MCF 10A (cell line): ENCODE measurements around the gene MPC2. TPM values are rescaled to one million over a fixed set of nuclear protein-coding genes. Genes with fewer than 3 reads are reported as not detected.

Experiments
- BruUV-seq: library from RNA; stranded (reverse); fragments of 400-500 nt; replicated peaks from 2 replicates; lab custom pipeline; 2021; lab: Mats Ljungman, UMichigan
- CTCF ChIA-PET: fragments of 300-600 bp; sonication (Branson Sonifier 250); formaldehyde crosslinking; extraction: SDS; loops from one replicate; lab custom pipeline; 2021; ENCODE audit warnings: antibody characterized with exemption, inconsistent platforms; lab: Yijun Ruan, JAX
- POLR2A ChIA-PET: fragments of 300-600, 350-650 bp; sonication (Branson Sonifier 250); formaldehyde crosslinking; extraction: SDS; loops from one replicate; lab custom pipeline; 2020; ENCODE audit warnings: antibody characterized with exemption, inconsistent platforms; lab: Yijun Ruan, JAX
- DNase-seq: peaks from one replicate; pipeline ENCODE4 v3.0.0-alpha.2; 2018; ENCODE audit not compliant: unreplicated experiment
- H3K27ac Mint-ChIP-seq: one replicate; pipeline ENCODE4 v1.8.0; 2022; ENCODE audit warnings: mild to moderate bottlenecking, low read depth, mixed read lengths; ENCODE audit not compliant: unreplicated experiment
- H3K27me3 Mint-ChIP-seq: one replicate; pipeline ENCODE4 v1.8.0; 2022; ENCODE audit warnings: mixed read lengths; ENCODE audit not compliant: insufficient read depth, unreplicated experiment
- H3K36me3 Mint-ChIP-seq: one replicate; pipeline ENCODE4 v1.8.0; 2022; ENCODE audit warnings: mild to moderate bottlenecking, moderate library complexity, mixed read lengths; ENCODE audit not compliant: insufficient read depth, unreplicated experiment
- H3K4me1 Mint-ChIP-seq: one replicate; pipeline ENCODE4 v1.8.0; 2022; ENCODE audit warnings: mixed read lengths; ENCODE audit not compliant: insufficient read depth, unreplicated experiment
- H3K4me3 Mint-ChIP-seq: one replicate; pipeline ENCODE4 v1.8.0; 2022; ENCODE audit warnings: mild to moderate bottlenecking, moderate library complexity, mixed read lengths; ENCODE audit not compliant: unreplicated experiment
- H3K9me3 Mint-ChIP-seq: one replicate; pipeline ENCODE4 v1.8.0; 2022; ENCODE audit warnings: mixed read lengths; ENCODE audit not compliant: unreplicated experiment
- intact Hi-C: fragments of 100-400 bp; cut with micrococcal nuclease; formaldehyde crosslinking; loops from 2 replicates; pipeline ENCODE4 v1.14.1; 2022
- total RNA-seq: library from RNA; stranded (reverse); gene quantifications from 2 replicates; pipeline ENCODE4 v1.2.3, GENCODE V29; 2022
- TF ChIP-seq, protein P1 (sequence below): fragments of 200-600 bp; IDR thresholded peaks from one replicate; pipeline ENCODE4 v1.8.0; 2022; ENCODE audit warnings: antibody characterized with exemption, mild to moderate bottlenecking; ENCODE audit not compliant: unreplicated experiment

MPC2 gene
- total RNA-seq, 1 experiment from 2014 or later, result 108 TPM

DNA sequence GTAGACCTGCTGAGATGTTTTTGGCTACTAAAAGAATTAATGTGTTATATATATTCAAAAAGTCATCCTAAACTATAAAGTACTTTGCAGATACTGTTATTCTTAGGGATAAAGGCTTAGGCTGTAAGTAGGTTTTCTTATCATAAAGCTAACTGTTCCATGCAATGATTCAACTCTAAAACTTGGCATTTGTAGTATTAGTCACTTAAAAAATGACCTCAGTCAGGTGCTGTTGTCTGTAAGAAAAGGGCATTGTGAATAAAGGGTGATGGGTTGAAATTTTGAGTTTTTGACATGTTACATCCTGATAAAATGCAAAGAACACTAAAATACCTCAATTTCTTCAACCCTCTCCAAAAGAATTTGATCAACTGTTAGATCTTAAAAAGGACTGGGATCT lies 55.8 kb downstream of the MPC2 start:
- TF ChIP-seq, protein P1, sequence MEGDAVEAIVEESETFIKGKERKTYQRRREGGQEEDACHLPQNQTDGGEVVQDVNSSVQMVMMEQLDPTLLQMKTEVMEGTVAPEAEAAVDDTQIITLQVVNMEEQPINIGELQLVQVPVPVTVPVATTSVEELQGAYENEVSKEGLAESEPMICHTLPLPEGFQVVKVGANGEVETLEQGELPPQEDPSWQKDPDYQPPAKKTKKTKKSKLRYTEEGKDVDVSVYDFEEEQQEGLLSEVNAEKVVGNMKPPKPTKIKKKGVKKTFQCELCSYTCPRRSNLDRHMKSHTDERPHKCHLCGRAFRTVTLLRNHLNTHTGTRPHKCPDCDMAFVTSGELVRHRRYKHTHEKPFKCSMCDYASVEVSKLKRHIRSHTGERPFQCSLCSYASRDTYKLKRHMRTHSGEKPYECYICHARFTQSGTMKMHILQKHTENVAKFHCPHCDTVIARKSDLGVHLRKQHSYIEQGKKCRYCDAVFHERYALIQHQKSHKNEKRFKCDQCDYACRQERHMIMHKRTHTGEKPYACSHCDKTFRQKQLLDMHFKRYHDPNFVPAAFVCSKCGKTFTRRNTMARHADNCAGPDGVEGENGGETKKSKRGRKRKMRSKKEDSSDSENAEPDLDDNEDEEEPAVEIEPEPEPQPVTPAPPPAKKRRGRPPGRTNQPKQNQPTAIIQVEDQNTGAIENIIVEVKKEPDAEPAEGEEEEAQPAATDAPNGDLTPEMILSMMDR, result no peak
- Mint-ChIP-seq H3K4me1 (peaks cover 9% of the 10 kb centered on the region), H3K27ac (no peak overlapping the region), H3K4me3 (no peak overlapping the region), H3K36me3 (no peaks in the 10 kb centered on the region), H3K27me3 (no peaks in the 10 kb centered on the region), H3K9me3 (no peaks in the 10 kb centered on the region)
- CTCF ChIA-PET, result interaction anchor here (0.6 to 1.3 kb wide), 2 partner anchors 54 to 98 kb away, joined by 3 to 4 read pairs; no protein-coding TSS in a partner anchor
- intact Hi-C loops, result no loop called here
- no TSS peak for BruUV-seq
- POLR2A ChIA-PET, result interaction anchor here (0.7 kb wide), 2 partner anchors 56 to 105 kb away, joined by 3 read pairs; no protein-coding TSS in a partner anchor
- DNase-seq, result no peak

DNA sequence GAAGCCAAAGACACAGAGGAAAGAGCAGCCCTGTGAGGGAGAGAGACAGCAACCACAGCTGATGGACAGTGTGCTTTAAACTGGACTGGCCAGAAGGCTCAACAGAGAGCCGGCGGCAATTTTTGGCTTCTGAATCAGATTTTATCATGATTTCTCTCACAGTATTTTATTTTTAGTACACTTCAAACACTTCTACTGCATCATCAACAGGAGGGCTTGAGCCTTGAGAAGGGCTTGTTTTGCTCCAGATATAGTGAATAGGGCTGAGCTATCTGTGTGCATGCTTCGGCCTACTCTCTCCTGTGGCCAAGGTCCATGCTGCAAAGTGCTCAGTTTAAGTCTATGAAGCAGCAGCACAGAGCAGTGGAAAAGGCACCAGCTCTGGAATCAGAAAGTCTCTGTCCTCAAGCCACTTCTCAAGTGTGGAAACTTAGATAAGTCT lies 56.3 kb downstream of the MPC2 start:
- no peak overlapping the region for H3K27ac Mint-ChIP-seq
- TF ChIP-seq, protein P1, result no peak
- BruUV-seq, result no TSS peak
- ChIA-PET CTCF (interaction anchor here (0.6 to 1.3 kb wide), 2 partner anchors 55 to 97 kb away, joined by 3 to 4 read pairs; no protein-coding TSS in a partner anchor), POLR2A (no interaction called here)
- H3K4me1 Mint-ChIP-seq, result peaks cover 9% of the 10 kb centered on the region
- intact Hi-C loops, result no loop called here
- no peaks in the 10 kb centered on the region for H3K36me3 Mint-ChIP-seq
- no peaks in the 10 kb centered on the region for H3K9me3 Mint-ChIP-seq
- no peak for DNase-seq
- H3K4me3 Mint-ChIP-seq, result no peak overlapping the region
- H3K27me3 Mint-ChIP-seq, result no peaks in the 10 kb centered on the region

DNA sequence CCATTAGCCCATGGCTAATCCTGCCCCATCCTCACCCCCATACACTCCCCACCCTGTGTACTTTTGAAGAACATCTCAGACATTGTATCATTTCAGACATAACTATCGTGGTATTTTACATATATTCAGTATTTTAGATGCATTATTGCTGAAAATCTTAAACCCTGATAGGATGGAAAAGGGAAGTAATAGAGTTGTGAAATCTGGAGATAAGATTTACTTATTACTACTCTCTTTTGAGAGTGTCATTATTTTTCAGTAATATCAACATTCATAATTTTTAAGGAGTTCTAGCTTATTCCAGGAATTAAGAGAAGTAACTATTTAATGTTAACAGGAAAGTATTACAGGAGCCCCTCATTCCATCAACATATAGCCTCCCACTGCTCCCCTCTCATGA lies 57.4 kb downstream of the MPC2 start:
- H3K9me3 Mint-ChIP-seq, result no peaks in the 10 kb centered on the region
- TF ChIP-seq, protein P1, result no peak
- H3K27ac Mint-ChIP-seq, result no peak overlapping the region
- no peak overlapping the region for H3K4me3 Mint-ChIP-seq
- peaks cover 9% of the 10 kb centered on the region for H3K4me1 Mint-ChIP-seq
- no peaks in the 10 kb centered on the region for H3K27me3 Mint-ChIP-seq
- H3K36me3 Mint-ChIP-seq, result no peaks in the 10 kb centered on the region
- ChIA-PET POLR2A (no interaction called here), CTCF (no interaction called here)
- no TSS peak for BruUV-seq
- DNase-seq, result no peak
- intact Hi-C loops, result no loop called here

DNA sequence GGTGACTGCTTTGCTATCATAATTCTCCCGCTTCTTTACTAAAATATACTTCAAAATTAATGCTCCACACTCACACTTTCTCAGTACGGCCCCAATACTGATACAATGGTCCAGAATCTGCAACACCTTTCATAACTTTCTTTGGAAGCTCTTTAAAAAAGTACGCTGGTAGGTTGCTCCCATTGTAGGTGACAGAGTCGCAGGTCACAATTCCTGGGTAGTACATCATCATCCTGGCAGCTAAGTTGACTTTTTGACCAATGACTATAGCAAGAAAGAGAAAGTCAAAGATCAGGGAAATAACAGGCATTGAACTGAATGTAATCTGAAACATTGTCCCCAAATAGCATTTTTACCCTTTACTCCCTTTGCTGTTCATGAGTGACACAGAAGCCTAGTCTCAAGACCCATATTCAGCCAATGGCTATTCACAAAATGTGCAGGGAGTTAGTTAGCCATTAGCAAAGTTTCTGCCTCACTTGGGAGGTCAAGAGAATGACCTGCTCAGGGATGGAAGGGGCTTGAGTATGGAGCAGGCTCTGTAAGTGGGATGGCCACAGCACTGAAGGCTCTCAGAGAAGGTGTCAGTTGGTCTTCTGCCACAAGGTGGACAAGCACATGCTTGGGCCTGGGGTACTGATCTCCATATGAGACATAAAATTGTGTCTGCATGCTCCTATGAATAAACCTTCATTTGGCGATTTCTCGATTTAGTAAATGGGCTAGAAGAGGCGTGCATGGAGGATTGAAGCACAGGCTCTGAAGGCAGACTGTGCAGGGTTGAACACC lies 58.3 kb downstream of the MPC2 start:
- Mint-ChIP-seq H3K27me3 (no peaks in the 10 kb centered on the region), H3K9me3 (no peaks in the 10 kb centered on the region), H3K4me3 (no peak overlapping the region), H3K27ac (no peak overlapping the region), H3K36me3 (no peaks in the 10 kb centered on the region), H3K4me1 (peaks cover 9% of the 10 kb centered on the region)
- TF ChIP-seq, protein P1, result no peak
- intact Hi-C loops, result no loop called here
- POLR2A ChIA-PET, result no interaction called here
- DNase-seq, result no peak
- BruUV-seq, result no TSS peak
- CTCF ChIA-PET, result no interaction called here
